GM18868 (cell line): ENCODE measurements around the gene PTRH1.
"Not testable (repeated sequence)": the region's sequence is repeated elsewhere in the genome, so short reads cannot be mapped to it uniquely, and the experiment has no call there.

Experiments used
- ATAC-seq: cut with Tn5 transposase; IDR thresholded peaks from one replicate; pipeline ENCODE4 v1.9.1; 2021; ENCODE audit warnings: mild to moderate bottlenecking, moderate library complexity; ENCODE audit not compliant: unreplicated experiment

Gene PTRH1, protein sequence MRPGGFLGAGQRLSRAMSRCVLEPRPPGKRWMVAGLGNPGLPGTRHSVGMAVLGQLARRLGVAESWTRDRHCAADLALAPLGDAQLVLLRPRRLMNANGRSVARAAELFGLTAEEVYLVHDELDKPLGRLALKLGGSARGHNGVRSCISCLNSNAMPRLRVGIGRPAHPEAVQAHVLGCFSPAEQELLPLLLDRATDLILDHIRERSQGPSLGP

DNA sequence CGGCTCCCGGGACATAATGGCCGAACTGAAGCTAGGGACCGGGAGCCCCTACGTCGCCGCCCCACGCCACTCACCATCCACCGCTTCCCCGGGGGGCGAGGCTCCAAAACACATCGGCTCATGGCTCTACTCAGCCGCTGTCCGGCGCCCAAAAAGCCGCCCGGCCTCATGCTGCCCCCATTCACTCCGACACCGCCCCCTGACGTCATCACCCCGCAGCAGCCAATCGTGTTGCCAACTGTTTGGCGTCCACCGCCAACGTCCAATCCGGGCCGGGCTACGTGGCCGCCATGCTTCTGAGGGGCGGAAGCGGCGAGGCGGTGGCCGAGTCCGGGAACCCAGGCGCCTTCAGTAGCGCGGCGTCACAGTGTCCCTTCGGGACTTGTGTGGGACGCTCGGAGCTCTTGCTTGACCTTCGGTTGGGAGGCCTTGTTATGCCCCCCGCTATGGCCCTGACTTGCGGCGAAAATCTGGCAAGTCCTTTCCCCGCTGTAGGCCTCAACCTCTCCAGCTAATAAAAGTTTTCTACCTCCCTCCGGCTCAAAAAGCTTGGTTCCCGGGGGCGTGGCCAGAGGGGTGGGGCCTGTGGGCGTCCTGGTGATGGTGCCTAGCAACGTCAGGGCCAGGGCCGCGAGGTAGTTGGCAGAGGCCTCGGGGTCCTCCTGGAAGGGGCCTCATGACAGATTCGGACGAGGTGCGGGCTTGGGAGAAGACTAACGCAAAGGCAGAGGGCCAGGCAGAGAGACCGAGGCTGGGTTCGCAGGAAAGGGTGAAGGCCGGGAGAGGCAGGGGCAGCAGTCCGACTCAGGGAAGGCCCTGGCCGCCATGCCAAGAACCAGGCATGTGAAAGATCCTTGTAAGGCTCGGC, at the start of gene PTRH1, which contains the start of gene TTC16:
PTRH1 (minus strand) TSS at position 194 of the 868 bp plus-strand sequence; CDS start at position 170, 24 bp downstream.
TTC16 (plus strand) TSS at position 610 of the 868 bp plus-strand sequence; CDS start at position 677, 67 bp downstream.
- peak; percentile 95 for ATAC-seq

- no peak for ATAC-seq
Measured at GRCh38 chr9:127763918-127764384, 48.5 kb upstream of the PTRH1 start.

DNA sequence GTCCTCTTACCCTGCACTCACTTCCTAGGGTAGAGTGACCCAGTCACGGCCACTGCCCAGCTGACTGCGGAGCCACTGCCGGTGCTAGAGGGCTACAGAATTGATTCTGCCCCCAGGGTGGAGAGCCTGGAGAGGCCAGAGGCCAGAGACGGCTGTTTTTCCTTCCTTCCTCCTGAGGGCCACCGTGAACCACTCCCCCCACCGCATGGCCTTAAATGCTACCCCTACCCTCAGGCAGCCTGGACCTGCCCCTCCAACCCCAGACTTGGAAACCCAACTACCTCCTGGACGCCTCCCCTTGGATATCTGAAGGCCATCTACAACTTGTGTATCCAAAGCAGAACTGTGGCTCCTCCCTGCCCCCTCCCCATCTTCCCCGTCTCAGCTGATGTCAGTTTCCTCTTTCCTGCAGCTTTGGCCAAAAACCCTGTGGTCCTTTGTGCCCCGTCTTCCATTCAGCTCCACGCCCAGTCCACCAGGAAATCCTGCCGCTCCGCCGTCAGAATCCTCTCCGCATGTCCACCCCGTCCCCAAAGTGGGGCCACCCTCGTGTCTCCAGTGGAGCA, 46.7 kb upstream of the PTRH1 start:
- ATAC-seq: no peak

DNA sequence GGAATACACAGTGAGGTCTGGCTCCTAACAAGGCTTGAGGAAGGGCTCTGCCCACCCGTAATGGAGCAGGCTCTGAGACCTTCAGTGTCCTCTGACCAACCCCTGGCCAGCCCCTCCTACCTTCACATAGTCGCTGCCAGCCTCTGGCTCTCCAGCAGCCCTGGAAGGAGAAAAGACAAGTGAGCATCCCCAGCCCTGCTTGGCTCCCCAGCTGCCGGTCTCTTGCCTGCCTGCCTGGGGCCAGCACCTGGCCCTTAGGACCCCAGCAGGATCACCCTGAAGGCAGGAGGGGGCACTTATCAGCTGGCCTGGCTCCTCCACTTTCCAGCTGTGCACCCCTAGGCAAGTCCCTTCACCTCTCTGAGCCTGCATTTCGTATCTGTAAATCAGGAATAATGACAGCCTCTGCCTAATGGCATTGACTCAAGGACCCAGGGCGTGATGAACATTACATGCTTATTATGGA, 46.1 kb upstream of the PTRH1 start:
- ATAC-seq: no peak

- no peak for ATAC-seq
Measured at GRCh38 chr9:127761061-127761460, 45.6 kb upstream of the PTRH1 start.

- no peak for ATAC-seq
Measured at GRCh38 chr9:127758843-127759242, 43.4 kb upstream of the PTRH1 start.

DNA sequence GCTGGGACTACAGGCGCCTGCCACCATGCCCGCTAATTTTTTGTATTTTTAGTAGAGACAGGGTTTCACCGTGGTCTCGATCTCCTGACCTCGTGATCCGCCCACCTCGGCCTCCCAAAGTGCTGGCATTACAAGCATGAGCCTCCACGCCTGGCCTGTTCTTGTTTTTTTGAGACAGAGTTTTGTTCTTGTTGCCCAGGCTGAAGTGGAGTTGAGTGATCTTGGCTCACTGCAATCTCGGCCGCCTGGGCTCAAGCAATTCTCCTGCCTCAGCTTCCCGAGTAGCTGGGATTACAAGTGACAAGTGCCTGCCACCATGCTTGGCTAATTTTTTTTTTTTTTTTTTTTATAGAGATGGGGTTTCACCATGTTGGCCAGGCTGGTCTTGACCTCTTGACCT, 41.3 kb upstream of the PTRH1 start:
- not testable (repeated sequence) for ATAC-seq

DNA sequence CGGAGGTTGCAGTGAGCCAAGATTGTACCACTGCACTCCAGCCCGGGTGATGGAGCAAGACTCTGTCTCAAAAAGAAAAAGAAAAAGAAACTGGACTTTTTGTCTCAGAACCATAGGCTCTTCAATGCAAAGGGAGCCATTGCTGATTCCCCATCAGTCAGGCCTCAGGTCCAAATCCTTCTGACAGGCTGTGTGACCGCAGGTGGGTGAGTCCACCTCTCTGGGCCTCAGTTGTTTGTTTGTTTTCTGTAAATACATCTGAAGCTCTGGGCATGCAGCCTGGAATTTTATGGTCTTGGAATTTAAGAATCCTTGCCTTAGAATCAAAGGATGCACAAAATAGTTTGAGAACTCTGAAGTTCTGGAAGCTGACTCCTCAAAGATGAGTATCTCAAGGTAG, 40.8 kb upstream of the PTRH1 start:
- no peak for ATAC-seq

DNA sequence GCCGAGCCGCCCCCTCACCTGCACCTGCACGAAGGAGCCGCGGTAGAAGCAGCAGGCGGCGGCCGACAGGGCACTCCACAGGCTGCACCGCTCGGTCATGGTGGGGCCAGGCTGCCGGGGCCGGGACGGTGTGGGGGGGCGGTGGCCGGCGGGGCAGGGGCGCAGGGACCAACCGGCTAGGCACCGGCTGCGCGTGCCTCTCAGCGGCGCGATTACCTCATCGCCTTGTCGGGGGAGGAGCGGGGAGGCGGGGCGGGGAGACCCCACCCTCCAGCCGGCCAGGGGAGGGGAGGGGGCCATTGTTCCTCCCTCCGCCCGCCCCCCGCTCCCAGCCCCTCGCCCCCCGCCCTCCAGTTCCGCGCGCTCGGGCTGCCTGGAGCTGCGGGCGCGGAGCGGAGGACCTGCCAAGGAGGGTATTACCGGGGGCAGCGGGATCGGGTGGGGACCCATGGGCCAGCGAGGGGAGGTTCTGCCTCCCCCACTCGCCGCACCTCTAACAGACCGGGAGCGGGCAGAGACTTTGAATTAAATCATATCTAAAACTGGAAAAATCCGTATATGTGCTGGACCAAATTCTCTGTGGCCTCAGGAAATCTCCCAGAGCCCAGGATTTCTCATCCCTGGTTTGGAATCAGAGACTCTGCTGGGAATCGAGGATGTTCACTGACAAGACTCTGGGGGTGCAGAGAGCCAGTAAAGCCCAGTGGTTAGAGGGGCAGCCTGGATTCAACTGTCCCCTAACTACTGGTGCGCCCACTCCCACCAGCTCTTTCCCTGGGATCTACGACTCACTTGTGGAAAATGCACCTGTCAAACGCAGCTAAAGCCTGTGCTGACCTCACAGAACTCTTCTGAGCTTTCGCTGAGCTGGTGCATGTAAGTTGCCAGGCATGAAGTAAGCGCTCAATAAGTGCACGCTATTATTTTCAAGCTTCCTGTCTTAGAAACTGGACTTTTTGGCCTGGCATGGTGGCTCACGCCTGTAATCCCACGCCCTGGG, 39.9 kb upstream of the PTRH1 start:
- ATAC-seq: no peak

DNA sequence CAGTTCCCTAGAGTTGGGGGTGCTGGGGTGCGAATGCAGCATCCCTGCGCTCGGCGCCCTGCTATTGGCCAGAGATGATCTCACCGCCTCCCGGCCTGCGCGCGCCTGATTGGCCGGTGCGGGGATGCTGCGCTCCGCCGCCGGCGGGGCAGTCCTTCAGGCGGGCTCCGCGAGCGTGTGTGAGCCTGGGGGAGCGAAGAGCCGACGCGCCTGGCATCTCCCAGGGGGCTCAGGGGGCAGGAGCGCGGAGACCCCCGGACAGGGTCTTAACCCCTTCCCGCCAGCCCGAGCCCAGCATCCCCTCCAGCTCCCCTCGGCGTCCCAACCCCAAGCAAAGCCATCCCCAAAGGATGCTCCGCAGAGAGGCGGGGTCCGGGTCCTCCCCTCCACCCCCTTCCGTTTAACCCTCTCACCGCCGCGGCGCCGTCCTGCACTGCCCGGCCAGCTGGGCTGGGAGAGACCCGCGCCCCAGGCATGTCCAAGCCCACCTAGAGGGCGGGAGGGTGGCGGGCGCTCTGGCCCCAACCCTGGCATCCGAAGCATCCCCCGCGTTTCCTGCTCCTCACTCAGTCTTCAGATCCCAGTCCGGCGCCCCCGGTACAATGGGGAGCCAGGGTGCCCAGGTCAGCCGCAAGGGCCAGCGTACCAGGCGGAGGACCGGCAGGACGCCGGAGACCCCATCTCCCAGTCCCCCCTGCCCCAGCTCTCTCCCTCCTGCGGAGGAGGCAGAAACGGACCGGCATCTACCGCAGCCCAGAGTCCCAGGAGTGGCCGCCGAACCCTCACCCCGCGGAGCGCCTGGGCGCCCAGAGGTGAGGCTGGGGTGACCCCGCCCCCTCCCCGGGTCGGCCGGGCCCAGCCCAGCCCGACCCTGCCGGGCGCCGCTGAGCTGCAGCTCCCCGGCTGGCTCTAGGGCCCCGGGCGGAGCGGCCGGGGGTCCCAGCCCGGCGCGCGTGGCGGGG, 38.9 kb upstream of the PTRH1 start:
- ATAC-seq: no peak

DNA sequence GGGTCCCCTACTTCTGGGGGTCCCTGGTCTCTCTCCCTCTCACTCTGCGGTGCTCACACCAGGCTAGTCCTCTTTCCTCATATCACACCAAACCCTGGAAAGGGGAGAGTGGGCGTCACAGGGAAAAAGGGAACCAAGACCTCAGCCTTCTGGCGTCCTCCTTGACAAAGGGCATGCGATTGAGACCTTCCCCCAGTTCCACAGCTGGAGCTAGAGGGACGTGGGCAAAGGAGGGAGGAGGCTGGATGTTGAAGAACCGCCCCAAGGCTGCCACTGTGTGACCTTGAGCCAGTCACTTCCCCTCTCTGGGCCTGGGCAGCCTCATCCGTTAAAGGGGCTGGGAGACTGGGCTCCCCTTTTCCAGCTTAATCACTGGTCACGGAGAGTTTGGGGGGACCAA, 38.2 kb upstream of the PTRH1 start:
- no peak for ATAC-seq

DNA sequence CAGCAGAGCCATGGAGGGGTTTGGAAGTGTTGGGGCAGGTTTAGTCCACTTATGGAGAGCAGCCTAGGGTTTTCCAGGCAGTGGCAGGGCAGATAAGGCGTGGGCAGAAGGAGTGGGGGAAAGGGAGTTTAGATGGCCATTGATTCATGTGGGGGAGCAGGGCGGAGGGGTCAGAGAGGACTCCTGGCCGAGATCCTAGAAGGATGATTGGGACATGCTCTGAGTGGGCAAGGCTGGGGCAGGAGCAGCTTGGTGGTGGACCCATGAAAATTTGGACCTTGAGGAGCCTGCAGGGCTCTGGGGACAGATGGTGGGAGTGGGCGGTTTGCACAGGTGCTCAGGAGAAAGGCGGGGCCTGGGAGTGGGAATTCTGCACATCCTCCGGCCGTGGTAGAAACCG, 37.7 kb upstream of the PTRH1 start:
- no peak for ATAC-seq

DNA sequence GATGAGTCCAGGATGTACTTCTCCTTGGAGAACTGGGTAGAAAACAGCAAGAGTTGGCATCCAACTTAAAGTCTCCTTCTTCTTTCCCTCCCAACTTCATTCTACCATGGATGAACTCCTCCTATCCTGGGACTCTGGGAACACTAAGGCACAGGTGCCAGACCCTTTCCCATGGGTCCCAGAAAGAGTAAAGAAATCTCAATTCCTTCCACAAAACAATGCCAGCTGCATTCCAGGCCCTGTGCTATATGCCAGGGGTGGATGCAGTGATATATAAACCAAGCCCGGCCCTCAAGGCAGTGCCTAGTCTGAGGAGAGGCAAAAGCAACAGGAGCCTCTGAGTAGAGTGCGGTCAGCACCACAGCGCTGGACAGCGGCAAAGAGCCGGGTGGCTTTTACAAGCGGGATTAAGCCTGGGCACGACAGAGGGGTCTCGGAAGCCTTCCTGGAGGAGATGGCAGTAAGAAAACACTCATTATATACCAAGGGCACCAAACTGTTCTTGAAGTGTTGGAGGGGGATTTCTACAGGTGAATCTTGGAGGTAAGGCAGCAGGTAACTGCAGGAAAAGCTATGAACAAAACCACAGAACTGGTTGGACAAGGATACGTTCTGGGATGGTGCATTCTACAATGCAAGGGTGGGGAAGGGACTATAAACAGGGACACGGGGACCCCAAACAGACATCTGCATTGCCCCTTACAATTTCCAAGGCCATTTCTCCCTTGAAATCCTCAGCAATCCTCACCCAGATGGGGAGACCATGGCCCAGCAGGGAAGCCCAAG, 36.0 kb upstream of the PTRH1 start:
- ATAC-seq: no peak

GRCh38 chr9:127749090-127749787, 33.8 kb upstream of the PTRH1 start:
- ATAC-seq: no peak

DNA sequence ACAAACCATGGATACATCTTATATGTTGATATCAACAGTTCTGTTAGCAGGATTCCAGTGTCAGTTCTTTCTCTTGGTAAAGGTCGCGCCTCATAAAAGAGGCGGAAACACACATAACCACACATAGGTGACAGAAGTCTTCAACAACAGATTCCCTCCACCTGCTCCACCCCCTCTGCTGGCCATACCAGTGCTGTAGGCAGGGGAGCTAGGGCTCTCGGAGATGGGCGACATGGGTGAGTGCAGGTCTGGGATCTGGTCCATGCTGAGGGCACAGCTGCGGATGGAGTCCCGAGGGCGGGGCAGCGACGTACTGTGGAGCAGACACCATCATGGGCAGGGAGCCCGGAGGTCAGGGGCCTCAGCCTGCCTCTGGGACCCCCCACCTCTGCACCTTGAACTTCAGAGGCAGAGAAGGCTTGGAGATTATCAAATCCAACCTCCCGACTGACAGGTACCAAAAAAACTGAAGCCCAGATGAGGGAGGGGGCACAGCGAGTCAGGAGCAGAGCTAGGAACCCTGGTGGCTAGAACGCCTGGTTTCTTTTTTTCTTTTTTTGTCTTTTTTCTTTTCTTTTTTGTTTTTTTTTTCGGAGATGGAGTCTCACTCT, 31.6 kb upstream of the PTRH1 start:
- ATAC-seq: no peak

GRCh38 chr9:127744398-127745110, 29.1 kb upstream of the PTRH1 start:
- no peak for ATAC-seq
